ENCODE results near the gene STAT3. TPM values are rescaled to one million over a fixed set of nuclear protein-coding genes. Genes with fewer than 3 reads are reported as not detected.
A peak's percentile ranks its signal among the peaks of the same experiment; 100 is the strongest.

Gene STAT3
- total and polyA plus RNA-seq, 9 of the 15 experiments (the other 6 are each of a cell fraction or from before 2014, with no cell fraction given): 90.0 to 179 (median 114) TPM

- TF ChIP-seq, protein P1, sequence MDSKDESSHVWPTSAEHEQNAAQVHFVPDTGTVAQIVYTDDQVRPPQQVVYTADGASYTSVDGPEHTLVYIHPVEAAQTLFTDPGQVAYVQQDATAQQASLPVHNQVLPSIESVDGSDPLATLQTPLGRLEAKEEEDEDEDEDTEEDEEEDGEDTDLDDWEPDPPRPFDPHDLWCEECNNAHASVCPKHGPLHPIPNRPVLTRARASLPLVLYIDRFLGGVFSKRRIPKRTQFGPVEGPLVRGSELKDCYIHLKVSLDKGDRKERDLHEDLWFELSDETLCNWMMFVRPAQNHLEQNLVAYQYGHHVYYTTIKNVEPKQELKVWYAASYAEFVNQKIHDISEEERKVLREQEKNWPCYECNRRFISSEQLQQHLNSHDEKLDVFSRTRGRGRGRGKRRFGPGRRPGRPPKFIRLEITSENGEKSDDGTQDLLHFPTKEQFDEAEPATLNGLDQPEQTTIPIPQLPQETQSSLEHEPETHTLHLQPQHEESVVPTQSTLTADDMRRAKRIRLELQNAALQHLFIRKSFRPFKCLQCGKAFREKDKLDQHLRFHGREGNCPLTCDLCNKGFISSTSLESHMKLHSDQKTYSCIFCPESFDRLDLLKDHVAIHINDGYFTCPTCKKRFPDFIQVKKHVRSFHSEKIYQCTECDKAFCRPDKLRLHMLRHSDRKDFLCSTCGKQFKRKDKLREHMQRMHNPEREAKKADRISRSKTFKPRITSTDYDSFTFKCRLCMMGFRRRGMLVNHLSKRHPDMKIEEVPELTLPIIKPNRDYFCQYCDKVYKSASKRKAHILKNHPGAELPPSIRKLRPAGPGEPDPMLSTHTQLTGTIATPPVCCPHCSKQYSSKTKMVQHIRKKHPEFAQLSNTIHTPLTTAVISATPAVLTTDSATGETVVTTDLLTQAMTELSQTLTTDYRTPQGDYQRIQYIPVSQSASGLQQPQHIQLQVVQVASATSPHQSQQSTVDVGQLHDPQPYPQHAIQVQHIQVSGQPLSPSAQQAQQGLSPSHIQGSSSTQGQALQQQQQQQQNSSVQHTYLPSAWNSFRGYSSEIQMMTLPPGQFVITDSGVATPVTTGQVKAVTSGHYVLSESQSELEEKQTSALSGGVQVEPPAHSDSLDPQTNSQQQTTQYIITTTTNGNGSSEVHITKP (IDR thresholded peaks at IDR 0.05; ENCODE audit: partially characterized antibody): no peak
- TF ChIP-seq ZNF407 (IDR thresholded peaks at IDR 0.05; ENCODE audit: low read depth) (no peak), ZNF274 (IDR thresholded peaks at IDR 0.05; ENCODE audit: borderline replicate concordance, low read depth, low read length) (no peak), ZNF175 (CRISPR knock-in tag; IDR thresholded peaks at IDR 0.05; ENCODE audit: low read depth) (no peak; the same call in 1 of the 2 replicates), HDAC1 (IDR thresholded peaks at IDR 0.05) (no peak), KLF13 (tag; IDR thresholded peaks at IDR 0.05; ENCODE audit: borderline replicate concordance, low read depth) (no peak), PKNOX1 (IDR thresholded peaks at IDR 0.05) (no peak), HCFC1 (IDR thresholded peaks at IDR 0.05; ENCODE audit: low read depth, low read length) (no peak), CREM (IDR thresholded peaks at IDR 0.05; ENCODE audit: low read depth) (0 out of 2 replicates have a peak, but pooled peaks have one; percentile 11), ZNF174 (CRISPR knock-in tag; IDR thresholded peaks at IDR 0.05) (no peak), SETDB1 (IDR thresholded peaks at IDR 0.05; ENCODE audit: low read length) (no peak), RBFOX2 (IDR thresholded peaks at IDR 0.05; ENCODE audit: low read depth, low read length) (peak; percentile 83)
- TF ChIP-seq, protein P2, sequence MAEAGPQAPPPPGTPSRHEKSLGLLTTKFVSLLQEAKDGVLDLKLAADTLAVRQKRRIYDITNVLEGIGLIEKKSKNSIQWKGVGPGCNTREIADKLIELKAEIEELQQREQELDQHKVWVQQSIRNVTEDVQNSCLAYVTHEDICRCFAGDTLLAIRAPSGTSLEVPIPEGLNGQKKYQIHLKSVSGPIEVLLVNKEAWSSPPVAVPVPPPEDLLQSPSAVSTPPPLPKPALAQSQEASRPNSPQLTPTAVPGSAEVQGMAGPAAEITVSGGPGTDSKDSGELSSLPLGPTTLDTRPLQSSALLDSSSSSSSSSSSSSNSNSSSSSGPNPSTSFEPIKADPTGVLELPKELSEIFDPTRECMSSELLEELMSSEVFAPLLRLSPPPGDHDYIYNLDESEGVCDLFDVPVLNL (CRISPR knock-in tag; IDR thresholded peaks at IDR 0.05; ENCODE audit: low read depth): no peak
Measured at GRCh38 chr17:42287977-42288802, 100.1 kb downstream of the STAT3 start, which contains the start of gene STAT5A (continued).
